GM10847 (cell line): ENCODE results near the gene CASTOR1.

Experiments used
- POLR2A ChIP-seq: IDR thresholded peaks from 2 replicates; pipeline ENCODE4 v1.6.1; 2011; ENCODE audit not compliant: insufficient read length; ENCODE audit errors: extremely low read depth

CASTOR1 gene

GRCh38 chr22:30251711-30252110 is 37.6 kb downstream of the CASTOR1 start:
- no peak for TF ChIP-seq POLR2A

DNA sequence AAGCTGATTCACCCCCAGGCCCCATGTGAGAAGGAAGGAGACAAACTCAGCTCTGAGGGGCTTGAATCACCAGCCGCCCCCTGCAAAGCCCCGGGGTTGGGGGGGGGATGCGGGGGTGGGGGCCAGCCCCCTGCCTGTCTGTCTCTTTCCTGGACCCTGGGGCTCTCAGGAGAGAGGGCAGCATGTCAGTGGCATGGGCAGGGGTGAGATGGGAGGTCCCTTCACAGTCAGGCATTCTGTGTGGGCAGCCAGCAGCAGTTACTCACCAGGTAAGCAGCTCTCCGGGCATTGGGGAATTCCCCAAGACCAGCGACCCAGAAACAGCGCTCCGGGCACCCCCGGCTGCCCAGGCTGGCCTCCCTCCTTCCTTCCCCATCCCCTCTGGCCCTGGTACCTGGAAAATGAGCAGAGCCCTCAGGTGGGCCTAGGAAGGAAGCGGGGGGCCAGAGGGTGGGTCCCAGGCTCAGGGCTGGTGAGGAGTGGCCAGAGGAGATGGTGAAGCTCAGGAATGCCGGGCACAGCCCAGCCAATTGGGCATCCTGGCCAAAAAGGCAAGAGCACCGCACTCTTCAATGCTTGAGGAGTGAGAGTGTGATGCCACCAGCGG is 38.5 kb downstream of the CASTOR1 start:
- no peak for TF ChIP-seq POLR2A

GRCh38 chr22:30250039-30250565 is 39.2 kb downstream of the CASTOR1 start:
- no peak for TF ChIP-seq POLR2A

DNA sequence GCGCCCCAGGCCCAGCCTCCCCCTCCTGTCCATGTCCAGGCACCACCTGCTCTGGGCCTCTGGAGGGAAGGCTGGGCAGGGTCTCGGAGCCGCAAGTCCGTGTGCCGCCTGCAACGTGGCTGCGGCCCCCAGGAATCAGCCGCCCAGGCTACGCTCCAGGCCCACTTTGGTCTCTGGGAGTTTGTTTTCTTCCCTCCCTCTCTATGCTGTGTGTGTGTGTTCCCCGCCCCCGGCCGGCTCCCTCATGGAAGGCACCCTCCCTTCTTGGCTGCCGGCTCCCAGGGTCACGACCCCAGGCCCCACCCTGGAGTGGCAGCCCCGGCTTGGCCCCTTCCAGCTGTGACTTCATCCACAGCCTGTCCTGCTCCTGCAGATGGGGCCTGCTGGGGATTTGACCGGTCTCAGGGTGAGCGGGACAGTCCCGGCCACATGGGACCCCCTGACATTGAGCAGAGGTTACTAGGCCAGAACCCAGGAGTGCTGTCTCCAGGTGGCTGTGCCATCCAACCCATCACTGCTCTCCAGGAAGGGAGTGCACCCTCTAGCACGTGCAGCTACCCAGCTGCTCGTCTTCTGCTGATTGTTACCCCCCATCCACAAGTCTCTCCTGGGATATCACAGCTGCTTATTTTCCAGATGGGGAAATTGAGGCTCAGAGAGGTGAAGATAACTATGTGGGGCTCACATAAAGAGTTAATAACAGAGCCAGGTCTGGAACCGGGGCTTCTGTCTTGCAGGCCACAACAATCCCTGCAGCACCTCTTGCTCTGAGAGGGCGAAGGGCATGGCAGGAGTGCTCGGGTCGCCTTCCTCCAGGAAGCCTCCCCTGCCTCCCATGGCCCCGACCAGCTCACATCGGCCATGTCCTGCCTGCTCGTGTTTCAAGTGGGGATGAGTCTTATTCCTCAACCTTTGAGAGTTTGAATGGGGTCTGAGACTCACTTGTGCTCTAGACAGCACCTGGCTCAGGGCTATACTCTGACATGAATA is 40.0 kb downstream of the CASTOR1 start:
- TF ChIP-seq POLR2A = no peak

DNA sequence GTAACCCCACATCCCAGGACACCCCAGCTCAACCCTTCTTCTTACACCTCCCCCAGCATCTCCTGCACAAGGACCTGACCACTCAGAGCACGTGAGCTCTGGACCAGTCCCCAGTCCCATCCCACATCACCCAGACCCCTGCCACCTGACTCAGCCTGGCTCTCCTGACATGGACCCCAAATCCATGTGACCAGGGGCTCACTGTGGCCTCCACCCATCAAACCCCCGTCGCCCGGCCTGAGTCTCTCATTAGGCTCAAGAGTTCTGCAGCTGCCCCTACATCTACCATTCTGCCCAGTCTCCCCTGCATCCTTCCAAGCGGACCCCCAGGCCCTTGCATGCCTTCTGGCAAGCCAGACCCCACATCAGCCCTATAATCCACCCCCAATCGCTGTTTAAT is 40.8 kb downstream of the CASTOR1 start:
- no peak for TF ChIP-seq POLR2A

- no peak for TF ChIP-seq POLR2A
Observed at GRCh38 chr22:30247974-30248373, 41.3 kb downstream of the CASTOR1 start.

DNA sequence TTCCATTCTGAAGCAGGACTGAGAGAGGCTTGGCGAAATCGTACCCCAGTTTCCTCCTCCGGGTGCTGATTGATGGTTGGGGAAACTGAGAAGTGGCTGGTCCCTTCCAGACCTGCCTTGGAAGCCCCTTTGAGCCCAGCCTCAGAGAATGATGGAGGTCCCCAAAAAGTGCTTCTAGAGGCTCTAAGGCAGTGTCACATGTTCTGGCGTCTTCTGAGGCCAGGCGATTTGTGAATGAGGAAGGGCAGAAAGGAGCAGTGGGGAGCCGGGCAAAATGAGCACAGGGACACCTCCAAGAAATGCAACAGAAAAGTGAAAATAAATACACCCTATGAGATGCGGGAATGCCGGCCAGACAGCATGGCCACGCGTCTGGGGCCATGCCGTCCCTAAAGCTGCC is 41.7 kb downstream of the CASTOR1 start:
- TF ChIP-seq POLR2A = no peak

GRCh38 chr22:30246814-30247376 is 42.4 kb downstream of the CASTOR1 start:
- TF ChIP-seq POLR2A = no peak

- no peak for TF ChIP-seq POLR2A
Observed at GRCh38 chr22:30245985-30246813, 43.1 kb downstream of the CASTOR1 start, which contains the start of gene LIF. Gene LIF (minus strand): TSS chr22:30246759. CDS start chr22:30246695, 64 bp downstream.

DNA sequence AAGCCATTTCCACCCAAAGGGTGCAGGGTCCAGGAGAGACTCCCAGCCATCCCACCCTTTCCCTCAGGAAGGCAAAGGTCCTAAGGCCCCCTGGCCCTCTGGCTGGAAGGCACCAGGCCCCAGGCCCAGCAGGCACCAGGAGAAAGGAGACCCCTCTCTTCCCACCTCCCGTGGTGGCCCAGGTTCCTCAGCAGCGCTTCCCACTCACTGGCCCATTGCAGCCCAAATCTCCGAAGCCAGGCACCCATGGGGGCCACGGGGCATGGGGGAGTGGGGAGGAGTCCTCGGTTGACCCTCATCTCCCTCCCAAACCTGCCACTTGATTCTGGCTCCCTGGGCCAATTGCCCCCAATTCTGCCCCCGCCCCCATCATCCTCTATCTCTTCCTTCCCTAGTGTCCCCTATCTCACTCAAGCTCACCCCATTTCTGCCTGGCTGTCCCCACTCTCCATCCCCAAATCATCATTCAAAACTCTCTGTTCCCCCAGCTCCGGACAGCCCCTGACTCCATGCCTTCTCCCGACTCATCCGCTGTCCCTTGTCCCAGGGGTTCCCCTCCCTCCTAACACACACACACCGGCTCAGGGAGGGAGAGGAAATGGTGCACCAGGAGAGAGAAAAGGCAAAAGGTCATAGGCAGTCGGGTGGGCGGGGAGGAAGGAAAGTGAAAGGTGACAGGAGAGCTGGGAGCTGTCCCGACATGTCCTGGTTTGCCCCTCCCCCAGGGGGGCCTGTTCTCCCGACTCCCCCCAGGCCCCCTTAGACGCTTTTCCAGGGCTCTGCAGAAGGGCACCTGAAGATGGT is 43.9 kb downstream of the CASTOR1 start:
- TF ChIP-seq POLR2A = no peak

GRCh38 chr22:30244641-30245040 is 44.7 kb downstream of the CASTOR1 start:
- no peak for TF ChIP-seq POLR2A

- no peak for TF ChIP-seq POLR2A
Observed at GRCh38 chr22:30244066-30244465, 45.2 kb downstream of the CASTOR1 start.

DNA sequence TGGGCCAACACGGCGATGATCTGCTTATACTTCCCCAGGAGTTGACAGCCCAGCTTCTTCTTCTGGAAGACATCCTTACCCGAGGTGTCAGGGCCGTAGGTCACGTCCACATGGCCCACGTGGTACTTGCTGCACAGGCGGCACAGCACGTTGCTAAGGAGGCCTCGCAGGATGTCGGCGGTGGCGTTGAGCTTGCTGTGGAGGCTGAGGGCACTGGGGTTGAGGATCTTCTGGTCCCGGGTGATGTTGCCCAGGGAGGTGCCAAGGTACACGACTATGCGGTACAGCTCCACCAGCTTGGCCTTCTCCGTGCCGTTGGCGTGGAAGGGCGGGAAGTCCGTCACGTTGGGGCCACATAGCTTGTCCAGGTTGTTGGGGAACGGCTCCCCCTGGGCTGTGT is 45.6 kb downstream of the CASTOR1 start:
- TF ChIP-seq POLR2A = no peak
